AG09309 (cell line): ENCODE data around the gene EFNA3.

Experiments
- DNase-seq: peaks from one replicate; pipeline ENCODE4 v3.0.0-alpha.2; 2010; ENCODE audit warnings: low read depth
- H3K4me3 ChIP-seq: 2 replicates; pipeline ENCODE4 v1.5.1; 2011; ENCODE audit warnings: mild to moderate bottlenecking, low read depth, low read length, moderate library complexity; ENCODE audit not compliant: control insufficient read depth
- TF ChIP-seq, protein P1 (sequence below): IDR thresholded peaks from 2 replicates; pipeline ENCODE4 v1.5.1; 2011; ENCODE audit warnings: mild to moderate bottlenecking, low read depth, low read length, inconsistent platforms; ENCODE audit not compliant: insufficient read depth, control insufficient read depth; ENCODE audit errors: missing control alignments

The EFNA3 gene

DNA sequence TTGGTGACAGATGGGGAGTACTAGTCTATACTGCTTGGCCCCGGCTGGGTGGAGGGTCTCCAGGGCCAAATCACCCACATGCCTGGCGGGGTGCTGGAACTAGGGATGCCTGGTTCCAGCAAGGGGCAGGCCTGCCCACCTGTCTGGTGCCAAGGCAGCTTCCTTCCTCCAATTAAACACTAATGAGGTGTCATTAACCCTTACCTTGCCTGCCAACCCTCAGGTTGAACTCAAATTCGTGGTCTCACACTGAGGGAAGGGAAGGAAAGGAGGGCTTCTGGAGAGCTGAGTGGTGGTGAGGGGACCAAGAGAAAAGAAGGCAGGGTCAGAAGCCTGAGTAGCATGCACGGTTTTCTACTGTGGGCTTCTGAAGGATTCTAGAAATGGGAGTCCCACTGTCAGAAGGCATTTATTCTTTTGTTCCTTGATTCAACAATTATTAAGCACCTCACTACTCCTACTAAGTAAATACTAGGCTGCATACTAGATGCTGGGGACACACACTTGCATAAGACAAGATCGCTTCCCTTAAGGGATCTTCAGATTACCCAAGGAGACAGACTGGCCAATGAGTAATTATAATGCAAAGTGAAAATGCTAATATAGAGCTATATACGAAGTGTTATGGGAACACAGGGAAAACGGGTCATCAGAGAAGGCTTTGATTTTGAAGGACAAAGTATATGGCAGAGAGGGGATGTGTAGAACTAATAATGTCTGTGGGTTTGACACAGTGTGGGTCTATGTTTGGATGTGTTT lies 5.9 kb upstream of the EFNA3 start:
- no peak for DNase-seq
- H3K4me3 ChIP-seq = no peak overlapping the region
- TF ChIP-seq, protein P1, sequence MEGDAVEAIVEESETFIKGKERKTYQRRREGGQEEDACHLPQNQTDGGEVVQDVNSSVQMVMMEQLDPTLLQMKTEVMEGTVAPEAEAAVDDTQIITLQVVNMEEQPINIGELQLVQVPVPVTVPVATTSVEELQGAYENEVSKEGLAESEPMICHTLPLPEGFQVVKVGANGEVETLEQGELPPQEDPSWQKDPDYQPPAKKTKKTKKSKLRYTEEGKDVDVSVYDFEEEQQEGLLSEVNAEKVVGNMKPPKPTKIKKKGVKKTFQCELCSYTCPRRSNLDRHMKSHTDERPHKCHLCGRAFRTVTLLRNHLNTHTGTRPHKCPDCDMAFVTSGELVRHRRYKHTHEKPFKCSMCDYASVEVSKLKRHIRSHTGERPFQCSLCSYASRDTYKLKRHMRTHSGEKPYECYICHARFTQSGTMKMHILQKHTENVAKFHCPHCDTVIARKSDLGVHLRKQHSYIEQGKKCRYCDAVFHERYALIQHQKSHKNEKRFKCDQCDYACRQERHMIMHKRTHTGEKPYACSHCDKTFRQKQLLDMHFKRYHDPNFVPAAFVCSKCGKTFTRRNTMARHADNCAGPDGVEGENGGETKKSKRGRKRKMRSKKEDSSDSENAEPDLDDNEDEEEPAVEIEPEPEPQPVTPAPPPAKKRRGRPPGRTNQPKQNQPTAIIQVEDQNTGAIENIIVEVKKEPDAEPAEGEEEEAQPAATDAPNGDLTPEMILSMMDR = no peak

GRCh38 chr1:155073377-155074242 lies 5.0 kb upstream of the EFNA3 start:
- DNase-seq = no peak
- TF ChIP-seq, protein P1 = no peak
- no peak overlapping the region for H3K4me3 ChIP-seq

DNA sequence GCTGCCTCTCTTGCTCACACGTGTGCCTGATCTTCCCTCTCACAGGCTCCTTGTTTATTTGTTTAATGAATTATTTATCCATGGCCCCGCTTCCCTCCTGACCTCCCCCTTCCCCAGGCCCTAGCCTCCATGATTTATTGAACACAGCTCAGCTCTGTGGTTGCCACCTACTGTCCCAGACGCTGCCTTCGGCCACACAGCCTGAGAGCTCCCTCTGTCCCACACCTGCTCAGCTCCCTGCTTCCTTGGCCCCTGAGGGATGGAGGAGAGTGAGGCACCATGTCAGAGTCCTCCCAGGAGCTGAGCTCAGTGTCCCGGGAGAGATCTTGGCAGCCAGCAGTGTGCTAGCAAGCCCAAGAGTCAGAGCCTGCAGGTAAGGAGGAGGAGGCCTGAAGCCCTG lies 3.1 kb upstream of the EFNA3 start:
- TF ChIP-seq, protein P1 = no peak
- H3K4me3 ChIP-seq = no peak overlapping the region
- DNase-seq = no peak

DNA sequence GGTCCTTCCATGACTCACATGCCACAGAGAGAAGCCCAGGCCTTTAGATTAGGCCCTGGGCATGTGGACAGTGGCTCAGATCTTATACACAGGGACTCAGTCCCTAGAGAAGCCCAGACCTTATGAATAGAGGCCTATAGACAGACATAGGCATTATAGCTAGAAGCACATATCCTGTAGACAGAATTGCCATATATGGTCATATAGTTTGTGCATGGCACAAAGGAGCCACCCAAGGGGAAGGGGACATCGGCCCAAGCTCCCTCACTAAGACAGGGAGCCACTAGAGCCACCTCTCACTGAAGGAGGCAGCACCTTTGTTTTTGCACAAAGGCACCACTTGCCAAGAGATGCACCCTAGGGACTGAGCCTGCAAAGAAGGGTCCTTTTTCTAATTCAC lies 2.3 kb upstream of the EFNA3 start:
- DNase-seq = no peak
- H3K4me3 ChIP-seq = no peak overlapping the region
- TF ChIP-seq, protein P1 = no peak

- no peak for DNase-seq
Measured at GRCh38 chr1:155077346-155077745, 1.3 kb upstream of the EFNA3 start.

GRCh38 chr1:155077758-155078445 lies 735 bp upstream of the EFNA3 start:
- TF ChIP-seq, protein P1 = no peak
- H3K4me3 ChIP-seq = no peak overlapping the region
- no peak for DNase-seq

More at GRCh38 chr1:155077346-155077745, 1.3 kb upstream of the EFNA3 start:
- TF ChIP-seq, protein P1 = no peak
- no peak overlapping the region for H3K4me3 ChIP-seq
